Kidney epithelial cell (primary cell): ENCODE measurements around the gene NEK1. TPM values are rescaled to one million over a fixed set of nuclear protein-coding genes. Genes with fewer than 3 reads are reported as not detected.

Experiments used
- DNase-seq: peaks from one replicate; pipeline ENCODE4 v3.0.0-alpha.2; 2010; ENCODE audit warnings: low read depth
- H3K27me3 ChIP-seq: 2 replicates; pipeline ENCODE4 v1.6.0; 2011; ENCODE audit warnings: low read length; ENCODE audit not compliant: control insufficient read depth, insufficient read depth
- H3K36me3 ChIP-seq: 2 replicates; pipeline ENCODE4 v1.5.1; 2011; ENCODE audit warnings: low read length; ENCODE audit not compliant: control insufficient read depth, insufficient read depth
- H3K4me3 ChIP-seq: 2 replicates; pipeline ENCODE4 v1.5.1; 2011; ENCODE audit warnings: low read depth, mild to moderate bottlenecking, control low read depth, low read length
- CTCF ChIP-seq: IDR thresholded peaks from 2 replicates; pipeline ENCODE4 v1.5.1; 2011; ENCODE audit warnings: mild to moderate bottlenecking, moderate library complexity, low read length, control low read depth, inconsistent platforms; ENCODE audit not compliant: insufficient read depth, poor library complexity, severe bottlenecking
- total RNA-seq: library from RNA; depleted of rRNA; stranded (reverse); fragments of >200 nt; gene quantifications from 2 replicates; pipeline ENCODE4 v1.2.3, GENCODE V29; 2015

The NEK1 gene
- total RNA-seq, 1 donor from 2014 or later = 13.2 TPM

- Histone ChIP-seq H3K4me3 (no peak overlapping the region), H3K27me3 (no peaks in the 10 kb centered on the region), H3K36me3 (no peaks in the 10 kb centered on the region)
- DNase-seq = no peak
- TF ChIP-seq CTCF = no peak
Observed at GRCh38 chr4:169658196-169658595, 45.8 kb upstream of the NEK1 start.

DNA sequence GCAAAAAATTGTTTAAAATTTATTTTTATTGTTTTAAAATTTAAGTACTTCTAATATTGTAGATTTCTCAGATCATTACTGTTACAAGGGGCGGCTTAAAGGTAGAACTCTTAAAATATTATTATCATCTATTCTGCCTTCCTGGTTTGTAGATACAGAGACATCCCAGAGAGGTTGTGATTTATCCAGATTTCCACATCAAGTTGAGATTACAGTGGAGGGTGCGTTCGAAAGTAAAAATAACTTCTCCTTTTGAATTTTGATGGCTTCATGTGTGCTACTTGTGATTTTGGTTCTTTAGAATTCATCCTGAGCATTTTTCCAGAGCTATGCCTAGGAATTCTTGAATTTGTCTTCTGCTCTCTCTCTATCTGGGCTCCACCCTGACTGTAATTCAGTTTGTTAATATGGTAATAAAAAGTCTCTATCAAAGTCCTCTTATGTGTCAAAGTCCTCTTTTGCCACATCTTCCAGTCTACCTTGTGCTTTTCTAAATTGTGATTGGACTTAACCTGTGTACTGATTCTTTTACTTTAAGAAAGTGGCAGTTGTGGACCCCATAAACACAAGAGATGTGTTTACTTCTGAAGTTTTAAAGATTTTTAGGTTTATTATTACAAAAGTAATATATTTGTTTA is 45.2 kb upstream of the NEK1 start:
- Histone ChIP-seq H3K27me3 (no peaks in the 10 kb centered on the region), H3K4me3 (no peak overlapping the region), H3K36me3 (no peaks in the 10 kb centered on the region)
- DNase-seq = no peak
- TF ChIP-seq CTCF = no peak

GRCh38 chr4:169655401-169655800 is 43.0 kb upstream of the NEK1 start:
- no peak overlapping the region for H3K4me3 ChIP-seq
- DNase-seq = no peak
- no peaks in the 10 kb centered on the region for H3K36me3 ChIP-seq
- H3K27me3 ChIP-seq = no peaks in the 10 kb centered on the region
- no peak for TF ChIP-seq CTCF

GRCh38 chr4:169652535-169652934 is 40.2 kb upstream of the NEK1 start:
- Histone ChIP-seq H3K27me3 (no peaks in the 10 kb centered on the region), H3K36me3 (no peaks in the 10 kb centered on the region), H3K4me3 (no peak overlapping the region)
- no peak for TF ChIP-seq CTCF
- no peak for DNase-seq

DNA sequence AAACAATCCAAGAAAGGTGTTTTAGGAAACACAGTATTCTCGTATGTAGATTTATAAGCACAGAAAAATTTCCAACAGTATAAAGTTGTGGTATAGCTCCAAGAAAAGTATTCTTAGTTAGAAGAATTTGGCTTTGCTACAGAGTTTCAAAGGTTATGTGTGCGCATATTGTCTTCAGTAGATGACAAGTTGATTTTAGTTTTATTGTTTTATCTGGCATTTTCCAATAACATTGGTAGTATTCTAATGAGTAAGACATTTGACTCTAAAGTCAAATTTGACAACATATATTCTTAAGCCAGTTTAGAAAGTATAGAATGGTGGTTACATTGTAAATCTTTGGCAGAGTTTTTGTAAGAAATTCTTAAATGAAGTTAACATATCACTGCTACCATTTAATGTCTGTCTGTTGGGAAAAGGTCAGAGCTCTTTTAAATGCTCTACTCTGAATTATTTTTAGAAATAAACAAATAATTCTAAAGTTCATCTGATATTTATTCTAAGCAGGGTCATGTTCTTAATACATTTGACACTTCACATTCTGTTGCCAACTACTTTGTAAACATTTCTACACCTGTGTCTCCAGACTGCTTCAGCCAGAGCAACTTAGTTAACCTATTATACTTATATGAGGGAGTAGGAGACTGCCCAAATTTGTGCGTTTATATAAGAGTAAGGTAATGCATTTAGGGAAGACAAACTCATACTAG is 38.0 kb upstream of the NEK1 start:
- TF ChIP-seq CTCF = no peak
- Histone ChIP-seq H3K4me3 (no peak overlapping the region), H3K27me3 (no peaks in the 10 kb centered on the region), H3K36me3 (no peaks in the 10 kb centered on the region)
- no peak for DNase-seq

GRCh38 chr4:169649545-169650226 is 37.3 kb upstream of the NEK1 start:
- Histone ChIP-seq H3K36me3 (no peaks in the 10 kb centered on the region), H3K27me3 (no peaks in the 10 kb centered on the region), H3K4me3 (no peak overlapping the region)
- TF ChIP-seq CTCF = no peak
- no peak for DNase-seq
